Measurements from ENCODE around the gene C2CD4A. TPM values are rescaled to one million over a fixed set of nuclear protein-coding genes. Genes with fewer than 3 reads are reported as not detected.

The C2CD4A gene, protein sequence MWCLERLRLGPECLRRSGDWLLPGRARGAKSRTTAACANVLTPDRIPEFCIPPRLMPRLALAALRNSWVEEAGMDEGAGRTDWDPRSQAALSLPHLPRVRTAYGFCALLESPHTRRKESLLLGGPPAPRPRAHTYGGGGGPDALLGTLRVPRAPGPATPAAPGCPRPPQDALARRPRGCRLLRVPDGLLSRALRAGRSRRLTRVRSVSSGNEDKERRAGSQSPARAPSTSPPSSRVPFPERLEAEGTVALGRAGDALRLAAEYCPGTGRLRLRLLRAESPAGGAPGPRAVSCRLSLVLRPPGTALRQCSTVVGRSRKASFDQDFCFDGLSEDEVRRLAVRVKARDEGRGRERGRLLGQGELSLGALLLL
- total RNA-seq = not detected in 2 replicates

DNA sequence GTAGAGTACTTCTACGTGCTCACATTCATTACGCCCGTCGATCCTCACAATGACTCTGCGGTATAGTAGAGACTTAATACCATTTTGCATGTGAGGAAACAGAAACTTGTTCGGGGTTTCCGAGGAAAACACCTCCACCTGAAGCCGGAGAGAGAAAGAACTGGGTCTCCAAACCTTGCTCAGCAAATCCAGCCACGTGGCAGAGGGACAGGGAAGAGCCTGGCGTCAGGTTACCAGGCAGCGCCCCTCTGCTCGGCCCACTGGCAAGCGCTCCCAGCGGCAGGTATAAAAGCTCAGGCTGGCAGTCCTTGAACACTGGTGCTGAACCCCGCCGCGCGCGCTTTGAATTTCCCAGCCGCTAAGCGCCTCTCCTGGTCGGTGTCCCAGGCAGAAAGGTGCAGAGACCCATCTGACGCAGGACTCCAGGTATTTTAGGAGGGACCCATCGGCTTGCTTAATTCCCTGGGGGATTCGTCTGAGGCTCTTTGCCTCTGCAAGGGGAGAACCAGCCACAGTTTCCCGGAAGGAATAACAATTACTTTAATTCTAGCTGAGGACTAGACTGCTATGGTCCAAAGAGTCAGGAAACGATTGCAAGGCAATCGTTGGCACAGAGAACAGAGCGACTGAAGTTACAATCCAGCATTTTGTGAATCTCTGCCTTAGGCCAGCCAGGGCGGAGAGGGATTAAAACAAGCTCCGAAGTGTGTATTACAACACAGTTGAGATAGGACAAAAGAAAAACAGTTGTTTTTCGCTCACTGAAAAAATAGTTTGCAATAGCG, at the start of gene C2CD4A:
Gene C2CD4A (plus strand): TSS at position 315 of the 785 bp plus-strand sequence. CDS start 637 bp downstream, outside the sequence.

DNA sequence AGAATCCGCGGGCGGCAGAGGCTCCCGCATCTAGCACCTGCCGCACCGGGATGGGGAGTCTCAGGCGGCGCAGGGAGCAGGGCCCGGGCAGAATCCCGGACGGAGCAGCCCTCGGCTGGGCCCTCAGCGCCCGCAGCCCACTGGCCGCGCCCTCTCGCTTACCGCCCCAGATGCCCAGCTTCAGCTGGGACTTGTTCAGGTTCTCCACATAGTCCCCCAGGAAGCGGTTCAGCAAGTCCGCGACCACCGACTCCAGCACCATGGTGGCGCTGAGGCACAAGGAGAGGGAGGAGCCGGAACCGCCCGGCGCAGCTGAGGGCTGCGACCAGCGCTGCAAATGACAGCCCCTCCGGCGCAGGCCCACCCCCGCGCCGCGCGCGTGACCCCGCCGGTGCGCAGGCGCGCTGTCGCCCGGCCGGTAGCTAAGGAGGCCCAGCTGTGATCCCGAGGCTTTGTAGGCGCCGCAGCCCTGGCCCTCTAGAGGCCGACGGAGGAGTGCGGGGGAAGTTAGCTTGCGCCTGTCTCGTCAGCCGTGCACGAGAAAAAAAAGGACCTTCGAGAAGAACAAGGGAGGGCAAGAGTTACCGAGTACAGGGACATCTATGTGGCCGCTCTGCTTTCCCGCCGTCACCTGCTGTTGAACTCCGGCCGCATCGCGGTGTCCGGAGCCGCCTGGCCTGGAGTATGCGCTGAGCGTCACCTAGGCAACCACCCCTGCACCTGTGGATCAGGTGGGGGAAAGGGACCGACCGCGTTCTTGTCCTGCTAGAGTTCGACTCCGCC, 6.5 kb upstream of the C2CD4A start, which contains the start of gene VPS13C:
Gene VPS13C (minus strand): TSS at position 335 of the 783 bp plus-strand sequence. CDS start 73 bp downstream, at position 262.

Other genes starting within 250 kb of the C2CD4A start
- gene VPS13C, start 6.5 kb upstream of the C2CD4A start, total RNA-seq = 64.8 and 101 TPM in 2 replicates
- 0.15 TPM in 1 of 2 replicates, not detected in the other for gene C2CD4B, start 98.3 kb downstream of the C2CD4A start, total RNA-seq

All from smooth muscle cell of trachea (primary cell).